IMR-90 (cell line): ENCODE results near the gene SNED1. TPM values are rescaled to one million over a fixed set of nuclear protein-coding genes. Genes with fewer than 3 reads are reported as not detected.

ENCODE experiments used
- ATAC-seq: fragments of 200-7000 bp; cut with Tn5 transposase; 2 replicates; pipeline ENCODE4 v1.9.1; 2020; ENCODE audit warnings: low read depth, mild to moderate bottlenecking, moderate library complexity
- BruUV-seq: library from RNA; stranded (reverse); fragments of 400-500 nt; replicated peaks from 2 replicates; lab custom pipeline; 2021; lab: Mats Ljungman, UMichigan
- CTCF ChIA-PET: fragments of 300-600 bp; formaldehyde crosslinking; extraction: SDS; loops from one replicate; lab custom pipeline; 2021; ENCODE audit warnings: antibody characterized with exemption; lab: Yijun Ruan, JAX
- POLR2A ChIA-PET: fragments of 300-600 bp; sonication (Branson Sonifier 250); formaldehyde crosslinking; loops from one replicate; lab custom pipeline; 2022; ENCODE audit warnings: antibody characterized with exemption; ENCODE audit not compliant: unreplicated experiment; lab: Charles Lee
- DNase-seq: peaks from one replicate; pipeline ENCODE4 v3.0.0; 2013
- H2AFZ ChIP-seq: replicated peaks from 2 replicates; pipeline ENCODE3; 2013; ENCODE audit warnings: low read length, mild to moderate bottlenecking; ENCODE audit not compliant: poor library complexity
- H2AK5ac ChIP-seq: 2 replicates; pipeline ENCODE4 v1.6.1; 2013; ENCODE audit warnings: low read depth, low read length, inconsistent platforms
- H2AK9ac ChIP-seq: replicated peaks from 2 replicates; pipeline ENCODE3; 2013; ENCODE audit warnings: mild to moderate bottlenecking, low read depth, low read length, moderate library complexity; ENCODE audit not compliant: poor library complexity
- H2BK120ac ChIP-seq: 2 replicates; pipeline ENCODE4 v1.6.1; 2013; ENCODE audit warnings: low read depth, low read length, inconsistent platforms
- H2BK15ac ChIP-seq: 3 replicates; pipeline ENCODE4 v1.6.1; 2013; ENCODE audit warnings: low read depth, low read length, inconsistent platforms
- H2BK20ac ChIP-seq: 2 replicates; pipeline ENCODE4 v1.6.1; 2013; ENCODE audit warnings: low read depth, mild to moderate bottlenecking, inconsistent platforms, low read length, moderate library complexity
- H2BK5ac ChIP-seq: 2 replicates; pipeline ENCODE4 v1.6.1; 2013; ENCODE audit warnings: mild to moderate bottlenecking, low read depth, low read length, inconsistent platforms; ENCODE audit not compliant: poor library complexity, severe bottlenecking
- H3K14ac ChIP-seq: replicated peaks from 2 replicates; pipeline ENCODE4 v1.6.1; 2013; ENCODE audit warnings: low read depth, low read length, inconsistent platforms
- H3K18ac ChIP-seq: 2 replicates; pipeline ENCODE4 v1.6.1; 2013; ENCODE audit warnings: low read depth, low read length, control low read depth
- H3K23ac ChIP-seq: 2 replicates; pipeline ENCODE4 v1.6.1; 2013; ENCODE audit warnings: low read depth, low read length, inconsistent platforms
- H3K27ac ChIP-seq: 2 replicates; pipeline ENCODE4 v1.5.1; 2013; ENCODE audit warnings: mild to moderate bottlenecking, control low read depth, low read length; ENCODE audit not compliant: insufficient read depth
- H3K27me3 ChIP-seq: 2 replicates; pipeline ENCODE4 v1.6.1; 2013; ENCODE audit warnings: low read length; ENCODE audit not compliant: control insufficient read depth, insufficient read depth
- H3K36me3 ChIP-seq: 2 replicates; pipeline ENCODE4 v1.6.1; 2013; ENCODE audit warnings: low read length, mixed read lengths; ENCODE audit not compliant: control insufficient read depth, insufficient read depth
- H3K4ac ChIP-seq: 2 replicates; pipeline ENCODE4 v1.6.1; 2013; ENCODE audit warnings: low read depth, low read length, inconsistent platforms
- H3K4me1 ChIP-seq: 2 replicates; pipeline ENCODE4 v1.6.1; 2013; ENCODE audit warnings: low read length, mixed read lengths; ENCODE audit not compliant: control insufficient read depth, insufficient read depth
- H3K4me2 ChIP-seq: 2 replicates; pipeline ENCODE4 v1.6.1; 2013; ENCODE audit warnings: low read depth, mild to moderate bottlenecking, control low read depth, low read length, moderate library complexity
- H3K4me3 ChIP-seq: 2 replicates; pipeline ENCODE4 v1.5.1; 2013; ENCODE audit warnings: low read depth, mild to moderate bottlenecking, control low read depth, low read length, moderate library complexity; ENCODE audit not compliant: insufficient read depth
- H3K56ac ChIP-seq: 2 replicates; pipeline ENCODE4 v1.6.1; 2013; ENCODE audit warnings: low read length, inconsistent platforms; ENCODE audit not compliant: insufficient read depth; ENCODE audit errors: extremely low read depth
- H3K79me1 ChIP-seq, 2 experiments: 2 replicates each; pipeline ENCODE4 v1.6.1; 2013; ENCODE audit warnings: low read length in 2 of 2, inconsistent platforms in 1 of 2, low read depth in 1 of 2
- H3K9ac ChIP-seq: 2 replicates; pipeline ENCODE4 v1.6.1; 2013; ENCODE audit warnings: low read depth, low read length, control low read depth
- H3K9me1 ChIP-seq: 2 replicates; pipeline ENCODE4 v1.6.1; 2013; ENCODE audit warnings: low read length, inconsistent platforms; ENCODE audit not compliant: insufficient read depth
- H3K9me3 ChIP-seq: 2 replicates; pipeline ENCODE4 v1.6.1; 2013; ENCODE audit warnings: low read length; ENCODE audit not compliant: control insufficient read depth, insufficient read depth
- H4K20me1 ChIP-seq: 2 replicates; pipeline ENCODE4 v1.6.1; 2013; ENCODE audit warnings: low read length, inconsistent platforms; ENCODE audit not compliant: insufficient read depth
- H4K5ac ChIP-seq: 2 replicates; pipeline ENCODE4 v1.6.1; 2013; ENCODE audit warnings: mild to moderate bottlenecking, low read depth, low read length, control low read depth
- H4K8ac ChIP-seq, 2 experiments: 2 replicates each; pipeline ENCODE4 v1.6.1; 2013; ENCODE audit warnings: low read depth in 2 of 2, low read length in 2 of 2, control low read depth in 1 of 2, inconsistent platforms in 1 of 2
- H4K91ac ChIP-seq: 2 replicates; pipeline ENCODE4 v1.6.1; 2013; ENCODE audit warnings: low read depth, low read length, inconsistent platforms; ENCODE audit not compliant: insufficient read depth
- BHLHE40 ChIP-seq: fragments of 150-350 bp; IDR thresholded peaks from 2 replicates; pipeline ENCODE4 v1.6.1; 2016; ENCODE audit warnings: mild to moderate bottlenecking, low read depth, low read length
- CHD1 ChIP-seq: IDR thresholded peaks from 2 replicates; pipeline ENCODE4 v1.6.1; 2012; ENCODE audit warnings: low read depth, low read length, improper control_type of control experiment
- FOS ChIP-seq: fragments of 150-350 bp; IDR thresholded peaks from 2 replicates; pipeline ENCODE4 v1.6.1; 2016; ENCODE audit warnings: low read depth, low read length
- MAFK ChIP-seq: IDR thresholded peaks from 2 replicates; pipeline ENCODE4 v1.6.1; 2012; ENCODE audit warnings: low read depth, low read length, improper control_type of control experiment
- MAZ ChIP-seq: IDR thresholded peaks from 2 replicates; pipeline ENCODE4 v1.6.1; 2012; ENCODE audit warnings: low read depth, mild to moderate bottlenecking, low read length, improper control_type of control experiment, moderate library complexity, borderline replicate concordance
- NFE2L2 ChIP-seq: fragments of 150-350 bp; IDR thresholded peaks from 2 replicates; pipeline ENCODE4 v1.6.1; 2016; ENCODE audit warnings: low read depth, mild to moderate bottlenecking, low read length
- POLR2A ChIP-seq: IDR thresholded peaks from 2 replicates; pipeline ENCODE4 v1.6.1; 2012; ENCODE audit warnings: mild to moderate bottlenecking, low read depth, low read length
- RAD21 ChIP-seq: IDR thresholded peaks from 2 replicates; pipeline ENCODE4 v1.6.1; 2012; ENCODE audit warnings: low read length, improper control_type of control experiment
- RCOR1 ChIP-seq: IDR thresholded peaks from 2 replicates; pipeline ENCODE4 v1.6.1; 2012; ENCODE audit warnings: mild to moderate bottlenecking, low read length, improper control_type of control experiment; ENCODE audit not compliant: insufficient replicate concordance
- RFX5 ChIP-seq: IDR thresholded peaks from 2 replicates; pipeline ENCODE4 v1.8.0; 2012; ENCODE audit warnings: low read depth, mild to moderate bottlenecking, low read length, moderate library complexity
- USF2 ChIP-seq: fragments of 150-350 bp; IDR thresholded peaks from 2 replicates; pipeline ENCODE4 v1.6.1; 2017; ENCODE audit warnings: mild to moderate bottlenecking, antibody characterized with exemption, low read length, low read depth
- WGBS, 2 experiments: methylation state at CpG; one replicate each; pipeline versions ENCODE4 v1.1.5 to v1.1.7; 2013; ENCODE audit warnings: missing lambda C conversion rate in 2 of 2; ENCODE audit not compliant: insufficient read length in 1 of 2; ENCODE audit errors: extremely low coverage in 2 of 2; 5-methylcytosine and 5-hydroxymethylcytosine counted together
- dilution Hi-C: fragments of 300-500 bp; cut with HindIII; formaldehyde crosslinking; loops from one replicate; pipeline ENCODE4 v1.14.3; 2018; ENCODE audit warnings: low sequenced_read_pairs; ENCODE audit not compliant: unreplicated experiment
- in situ Hi-C: fragments of 300-500 bp; cut with MboI; formaldehyde crosslinking; loops from 3 replicates; pipeline ENCODE4 v1.14.3; 2019; ENCODE audit warnings: low sequenced_read_pairs, inconsistent platforms, mixed read lengths
- intact Hi-C: fragments of 100-400 bp; cut with micrococcal nuclease; formaldehyde crosslinking; loops from 2 replicates; pipeline ENCODE4 v1.10.0; 2022
- polyA plus RNA-seq, 3 experiments: library from polyadenylated mRNA; depleted of rRNA; stranded (reverse); fragments of >200 nt; gene quantifications; 2 replicates each; pipeline ENCODE4 v1.2.3, GENCODE V29; 2012; ENCODE audit warnings: low replicate concordance in 1 of 3
- total RNA-seq: library from RNA; depleted of rRNA; stranded (reverse); fragments of >200 nt; gene quantifications from 2 replicates; pipeline ENCODE4 v1.2.3, GENCODE V29; 2012
- TF ChIP-seq, protein P1 (sequence below): conservative IDR thresholded peaks from 2 replicates; pipeline ENCODE4 v1.5.1; 2012; ENCODE audit warnings: mild to moderate bottlenecking, low read depth, low read length, improper control_type of control experiment
- TF ChIP-seq, protein P2 (sequence below): fragments of 150-350 bp; IDR thresholded peaks from 2 replicates; pipeline ENCODE4 v1.6.1; 2016; ENCODE audit warnings: low read depth, mild to moderate bottlenecking, low read length, moderate library complexity, borderline replicate concordance

SNED1 gene
- total and polyA plus RNA-seq, 2 of the 4 experiments (the other 2 are of a cell fraction) = 1.1 to 3.4 TPM

DNA sequence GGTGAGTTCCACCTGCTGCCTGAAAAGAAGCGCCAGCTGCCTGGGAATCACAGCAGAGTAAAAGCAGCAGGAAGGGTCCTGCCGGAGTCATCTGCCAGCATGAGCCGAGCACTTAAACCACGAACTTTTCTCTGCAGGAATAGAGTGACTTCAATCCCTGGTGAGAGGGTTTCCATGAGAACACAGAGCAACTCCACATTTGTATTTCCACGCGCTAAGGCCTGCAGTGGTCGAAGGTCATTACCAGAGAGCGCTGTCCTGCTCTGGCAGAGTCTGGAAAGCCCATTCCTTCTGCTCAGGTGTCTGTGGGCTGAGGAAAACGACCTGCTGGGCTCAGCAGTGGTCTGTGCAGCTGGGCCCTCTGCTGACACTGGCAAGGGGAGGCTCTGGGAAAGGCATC lies 144.2 kb downstream of the SNED1 start:
- ChIA-PET POLR2A (no interaction called here), CTCF (no interaction called here)
- H3K9ac ChIP-seq = no peak overlapping the region
- H2BK20ac ChIP-seq = no peak overlapping the region
- DNase-seq (no peak), ATAC-seq (no peak)
- no peaks in the 10 kb centered on the region for H3K9me3 ChIP-seq
- no peaks in the 10 kb centered on the region for H4K20me1 ChIP-seq
- H4K91ac ChIP-seq = no peak overlapping the region
- no peak overlapping the region for H3K56ac ChIP-seq
- no peak overlapping the region for H3K4me2 ChIP-seq
- no peak overlapping the region for H3K18ac ChIP-seq
- no peak overlapping the region for H2BK120ac ChIP-seq
- intact Hi-C loops = no loop called here
- dilution Hi-C loops = no loop called here
- H2AK9ac ChIP-seq = no peak overlapping the region
- H3K4ac ChIP-seq = no peak overlapping the region
- H3K4me3 ChIP-seq = no peak overlapping the region
- no peak overlapping the region for H3K27ac ChIP-seq
- H4K8ac ChIP-seq = no peak overlapping the region
- no peak overlapping the region for H3K23ac ChIP-seq
- peaks cover 0 to 2% of the 10 kb centered on the region in 2 experiments; a peak in 1 of 4 replicates for H3K79me1 ChIP-seq
- H3K27me3 ChIP-seq = no peaks in the 10 kb centered on the region
- 96% methylated on average over 7 of the region's 9 CpGs; no CpG with 5 or more reads in 1 of the 2 experiments for WGBS, 2 experiments
- TF ChIP-seq FOS (no peak), USF2 (no peak), CHD1 (no peak), BHLHE40 (no peak), MAZ (no peak), RAD21 (no peak), NFE2L2 (no peak), RCOR1 (no peak), POLR2A (no peak), RFX5 (no peak), MAFK (no peak)
- TF ChIP-seq, protein P1, sequence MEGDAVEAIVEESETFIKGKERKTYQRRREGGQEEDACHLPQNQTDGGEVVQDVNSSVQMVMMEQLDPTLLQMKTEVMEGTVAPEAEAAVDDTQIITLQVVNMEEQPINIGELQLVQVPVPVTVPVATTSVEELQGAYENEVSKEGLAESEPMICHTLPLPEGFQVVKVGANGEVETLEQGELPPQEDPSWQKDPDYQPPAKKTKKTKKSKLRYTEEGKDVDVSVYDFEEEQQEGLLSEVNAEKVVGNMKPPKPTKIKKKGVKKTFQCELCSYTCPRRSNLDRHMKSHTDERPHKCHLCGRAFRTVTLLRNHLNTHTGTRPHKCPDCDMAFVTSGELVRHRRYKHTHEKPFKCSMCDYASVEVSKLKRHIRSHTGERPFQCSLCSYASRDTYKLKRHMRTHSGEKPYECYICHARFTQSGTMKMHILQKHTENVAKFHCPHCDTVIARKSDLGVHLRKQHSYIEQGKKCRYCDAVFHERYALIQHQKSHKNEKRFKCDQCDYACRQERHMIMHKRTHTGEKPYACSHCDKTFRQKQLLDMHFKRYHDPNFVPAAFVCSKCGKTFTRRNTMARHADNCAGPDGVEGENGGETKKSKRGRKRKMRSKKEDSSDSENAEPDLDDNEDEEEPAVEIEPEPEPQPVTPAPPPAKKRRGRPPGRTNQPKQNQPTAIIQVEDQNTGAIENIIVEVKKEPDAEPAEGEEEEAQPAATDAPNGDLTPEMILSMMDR = no peak
- TF ChIP-seq, protein P2, sequence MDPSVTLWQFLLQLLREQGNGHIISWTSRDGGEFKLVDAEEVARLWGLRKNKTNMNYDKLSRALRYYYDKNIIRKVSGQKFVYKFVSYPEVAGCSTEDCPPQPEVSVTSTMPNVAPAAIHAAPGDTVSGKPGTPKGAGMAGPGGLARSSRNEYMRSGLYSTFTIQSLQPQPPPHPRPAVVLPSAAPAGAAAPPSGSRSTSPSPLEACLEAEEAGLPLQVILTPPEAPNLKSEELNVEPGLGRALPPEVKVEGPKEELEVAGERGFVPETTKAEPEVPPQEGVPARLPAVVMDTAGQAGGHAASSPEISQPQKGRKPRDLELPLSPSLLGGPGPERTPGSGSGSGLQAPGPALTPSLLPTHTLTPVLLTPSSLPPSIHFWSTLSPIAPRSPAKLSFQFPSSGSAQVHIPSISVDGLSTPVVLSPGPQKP = no peak
- in situ Hi-C loops = no loop called here
- no peak overlapping the region for H2BK15ac ChIP-seq
- no peaks in the 10 kb centered on the region for H3K4me1 ChIP-seq
- H3K9me1 ChIP-seq = no peaks in the 10 kb centered on the region
- no peak overlapping the region for H2BK5ac ChIP-seq
- no peak overlapping the region for H3K14ac ChIP-seq
- H3K36me3 ChIP-seq = peaks cover 3% of the 10 kb centered on the region; the same call in 1 of the 2 replicates
- BruUV-seq = no TSS peak
- H4K5ac ChIP-seq = no peak overlapping the region
- no peak overlapping the region for H2AK5ac ChIP-seq
- H2AFZ ChIP-seq = no peak overlapping the region
